ENCODE results near the gene ADCY2. TPM values are rescaled to one million over a fixed set of nuclear protein-coding genes. Genes with fewer than 3 reads are reported as not detected.

ADCY2 gene
- total and polyA plus RNA-seq, 2 of the 13 experiments (the other 11 are each of a cell fraction or from before 2014, with no cell fraction given): not detected

DNA sequence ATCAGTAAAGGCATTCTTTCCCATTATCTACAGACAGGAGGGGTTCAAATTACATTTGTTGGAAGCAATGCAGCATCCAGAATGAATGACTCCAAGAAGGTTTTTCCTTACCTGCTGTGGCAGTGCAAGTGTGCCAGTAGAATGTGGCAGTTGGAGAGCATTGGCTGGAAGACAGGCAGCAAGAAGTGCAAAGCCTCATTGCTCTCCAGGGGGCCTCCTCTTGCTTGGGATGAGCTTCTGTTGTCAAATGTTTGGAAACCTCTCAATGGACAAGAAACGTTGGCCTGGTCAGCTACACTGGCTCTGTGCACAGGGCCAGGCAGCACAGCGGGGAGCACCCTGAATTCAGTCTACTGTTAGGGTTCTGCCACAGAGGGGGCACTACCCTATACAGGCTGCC lies 226.6 kb downstream of the ADCY2 start:
- POLR2A ChIA-PET: no interaction called here
- 0% methylated on average over 2 of the region's 2 CpGs for WGBS (ENCODE audit: low lambda C conversion rate)
- H3K27ac ChIP-seq (ENCODE audit: extremely low read length, insufficient read depth, low read length): no peak overlapping the region

More for the DNA sequence above, 226.6 kb downstream of the ADCY2 start:
- TF ChIP-seq ZKSCAN1 (IDR thresholded peaks at IDR 0.05; ENCODE audit: low read length) (no peak), ZNF7 (CRISPR knock-in tag; IDR thresholded peaks at IDR 0.05) (no peak), SMYD3 (CRISPR knock-in tag; IDR thresholded peaks at IDR 0.05) (no peak), STAT5B (CRISPR knock-in tag; IDR thresholded peaks at IDR 0.05) (no peak), ZNF326 (CRISPR knock-in tag; IDR thresholded peaks at IDR 0.05; ENCODE audit: borderline replicate concordance) (no peak), NFE2L2 (IDR thresholded peaks at IDR 0.05; ENCODE audit: low read length) (no peak), ZNF615 (CRISPR knock-in tag; IDR thresholded peaks at IDR 0.05; ENCODE audit: borderline replicate concordance) (no peak), TMF1 (CRISPR knock-in tag; IDR thresholded peaks at IDR 0.05; ENCODE audit: low read depth) (no peak), ZNF850 (CRISPR knock-in tag; conservative IDR thresholded peaks at IDR 0.05) (no peak), ZC3H4 (CRISPR knock-in tag; IDR thresholded peaks at IDR 0.05; ENCODE audit: borderline replicate concordance) (no peak), HNRNPH1 (optimal IDR thresholded peaks at IDR 0.05; ENCODE audit: low read depth, low read length) (no peak), ZBTB20 (CRISPR knock-in tag; IDR thresholded peaks at IDR 0.05; ENCODE audit: borderline replicate concordance, low read depth) (no peak), IKZF4 (CRISPR knock-in tag; IDR thresholded peaks at IDR 0.05; ENCODE audit: borderline replicate concordance, low read depth, not compliant biosample characterization) (no peak), ZNF709 (CRISPR knock-in tag; IDR thresholded peaks at IDR 0.05) (no peak), MAFG (CRISPR knock-in tag; IDR thresholded peaks at IDR 0.05) (no peak)
- TF ChIP-seq, protein P1, sequence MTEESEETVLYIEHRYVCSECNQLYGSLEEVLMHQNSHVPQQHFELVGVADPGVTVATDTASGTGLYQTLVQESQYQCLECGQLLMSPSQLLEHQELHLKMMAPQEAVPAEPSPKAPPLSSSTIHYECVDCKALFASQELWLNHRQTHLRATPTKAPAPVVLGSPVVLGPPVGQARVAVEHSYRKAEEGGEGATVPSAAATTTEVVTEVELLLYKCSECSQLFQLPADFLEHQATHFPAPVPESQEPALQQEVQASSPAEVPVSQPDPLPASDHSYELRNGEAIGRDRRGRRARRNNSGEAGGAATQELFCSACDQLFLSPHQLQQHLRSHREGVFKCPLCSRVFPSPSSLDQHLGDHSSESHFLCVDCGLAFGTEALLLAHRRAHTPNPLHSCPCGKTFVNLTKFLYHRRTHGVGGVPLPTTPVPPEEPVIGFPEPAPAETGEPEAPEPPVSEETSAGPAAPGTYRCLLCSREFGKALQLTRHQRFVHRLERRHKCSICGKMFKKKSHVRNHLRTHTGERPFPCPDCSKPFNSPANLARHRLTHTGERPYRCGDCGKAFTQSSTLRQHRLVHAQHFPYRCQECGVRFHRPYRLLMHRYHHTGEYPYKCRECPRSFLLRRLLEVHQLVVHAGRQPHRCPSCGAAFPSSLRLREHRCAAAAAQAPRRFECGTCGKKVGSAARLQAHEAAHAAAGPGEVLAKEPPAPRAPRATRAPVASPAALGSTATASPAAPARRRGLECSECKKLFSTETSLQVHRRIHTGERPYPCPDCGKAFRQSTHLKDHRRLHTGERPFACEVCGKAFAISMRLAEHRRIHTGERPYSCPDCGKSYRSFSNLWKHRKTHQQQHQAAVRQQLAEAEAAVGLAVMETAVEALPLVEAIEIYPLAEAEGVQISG (CRISPR knock-in tag; IDR thresholded peaks at IDR 0.05): no peak
- TF ChIP-seq, protein P2, sequence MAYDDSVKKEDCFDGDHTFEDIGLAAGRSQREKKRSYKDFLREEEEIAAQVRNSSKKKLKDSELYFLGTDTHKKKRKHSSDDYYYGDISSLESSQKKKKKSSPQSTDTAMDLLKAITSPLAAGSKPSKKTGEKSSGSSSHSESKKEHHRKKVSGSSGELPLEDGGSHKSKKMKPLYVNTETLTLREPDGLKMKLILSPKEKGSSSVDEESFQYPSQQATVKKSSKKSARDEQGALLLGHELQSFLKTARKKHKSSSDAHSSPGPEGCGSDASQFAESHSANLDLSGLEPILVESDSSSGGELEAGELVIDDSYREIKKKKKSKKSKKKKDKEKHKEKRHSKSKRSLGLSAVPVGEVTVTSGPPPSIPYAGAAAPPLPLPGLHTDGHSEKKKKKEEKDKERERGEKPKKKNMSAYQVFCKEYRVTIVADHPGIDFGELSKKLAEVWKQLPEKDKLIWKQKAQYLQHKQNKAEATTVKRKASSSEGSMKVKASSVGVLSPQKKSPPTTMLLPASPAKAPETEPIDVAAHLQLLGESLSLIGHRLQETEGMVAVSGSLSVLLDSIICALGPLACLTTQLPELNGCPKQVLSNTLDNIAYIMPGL (CRISPR knock-in tag; IDR thresholded peaks at IDR 0.05; ENCODE audit: borderline replicate concordance in 1 of 2, low read depth in 1 of 2): no peak
- TF ChIP-seq, protein P3, sequence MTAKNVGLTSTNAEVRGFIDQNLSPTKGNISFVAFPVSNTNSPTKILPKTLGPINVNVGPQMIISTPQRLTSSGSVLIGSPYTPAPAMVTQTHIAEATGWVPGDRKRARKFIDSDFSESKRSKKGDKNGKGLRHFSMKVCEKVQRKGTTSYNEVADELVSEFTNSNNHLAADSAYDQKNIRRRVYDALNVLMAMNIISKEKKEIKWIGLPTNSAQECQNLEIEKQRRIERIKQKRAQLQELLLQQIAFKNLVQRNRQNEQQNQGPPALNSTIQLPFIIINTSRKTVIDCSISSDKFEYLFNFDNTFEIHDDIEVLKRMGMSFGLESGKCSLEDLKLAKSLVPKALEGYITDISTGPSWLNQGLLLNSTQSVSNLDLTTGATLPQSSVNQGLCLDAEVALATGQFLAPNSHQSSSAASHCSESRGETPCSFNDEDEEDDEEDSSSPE (CRISPR knock-in tag; IDR thresholded peaks at IDR 0.05): no peak
- no peak overlapping the region for H3K4me2 ChIP-seq (ENCODE audit: low read depth, low read length)
- BruUV-seq (replicated peaks): no TSS peak
- CTCF ChIA-PET (ENCODE audit: low intra/inter-chr PET ratio, low total read pairs): no interaction called here
- no peak overlapping the region for H3K9ac ChIP-seq (ENCODE audit: insufficient read depth, low read depth, low read length)
- in situ Hi-C loops (cut with HindIII; ENCODE audit: extremely low pct_ligation_motif_present, low pct_unique_long_range_greater_than_20kb): no loop called here
- H3K4me3 ChIP-seq (replicated peaks in 1 of 3; ENCODE audit: insufficient read depth in 1 of 3, low read depth in 2 of 3, low read length in 3 of 3): no peak overlapping the region
- no peak for ATAC-seq
- H3K9me3 ChIP-seq (ENCODE audit: low read length): no peaks in the 10 kb centered on the region
- intact Hi-C loops (cut with micrococcal nuclease; ENCODE audit: unreplicated experiment): no loop called here
- H3K27me3 ChIP-seq (ENCODE audit: control insufficient read depth in 1 of 2, insufficient read depth in 2 of 2, low read length in 2 of 2): no peaks in the 10 kb centered on the region
- no peaks in the 10 kb centered on the region for H4K20me1 ChIP-seq (ENCODE audit: insufficient read depth, low read length)
- no peaks in the 10 kb centered on the region for H3K4me1 ChIP-seq (ENCODE audit: insufficient read depth, low read length)
- H3K36me3 ChIP-seq (replicated peaks in 1 of 2; ENCODE audit: control insufficient read depth in 1 of 2, insufficient read depth in 2 of 2, low read length in 2 of 2): no peaks in the 10 kb centered on the region
- H2AFZ ChIP-seq (ENCODE audit: low read length): no peak overlapping the region
- FAIRE-seq: no peak
- H3K79me2 ChIP-seq (ENCODE audit: insufficient read depth, low read length): no peaks in the 10 kb centered on the region
- no peak for DNase-seq (ENCODE audit: low spot score)
